GM23248 (cell line): ENCODE measurements around the gene ACO2. TPM values are rescaled to one million over a fixed set of nuclear protein-coding genes. Genes with fewer than 3 reads are reported as not detected.
"Not testable (repeated sequence)": the region's sequence is repeated elsewhere in the genome, so short reads cannot be mapped to it uniquely, and the experiment has no call there.

ENCODE experiments used
- DNase-seq: peaks from one replicate; pipeline ENCODE4 v3.0.0-alpha.2; 2015
- H2AFZ ChIP-seq: fragments of 200-600 bp; sonication (generic); 2 replicates; pipeline ENCODE4 v1.6.1; 2016; ENCODE audit warnings: antibody characterized with exemption
- H3F3A ChIP-seq: fragments of 200-600 bp; sonication (generic); 2 replicates; pipeline ENCODE4 v1.6.1; 2016; ENCODE audit warnings: mild to moderate bottlenecking, antibody characterized with exemption, mixed run types; ENCODE audit not compliant: insufficient read depth
- H3K27ac ChIP-seq: fragments of 200-600 bp; sonication (generic); 2 replicates; pipeline ENCODE4 v1.5.1; 2016; ENCODE audit warnings: mild to moderate bottlenecking
- H3K27me3 ChIP-seq: fragments of 200-600 bp; sonication (generic); replicated peaks from 2 replicates; pipeline ENCODE4 v1.6.1; 2016; ENCODE audit warnings: mild to moderate bottlenecking; ENCODE audit not compliant: insufficient read depth
- H3K36me3 ChIP-seq: fragments of 200-600 bp; sonication (generic); 2 replicates; pipeline ENCODE4 v1.6.1; 2016; ENCODE audit warnings: low read depth, mild to moderate bottlenecking
- H3K4me1 ChIP-seq: fragments of 200-600 bp; sonication (generic); 2 replicates; pipeline ENCODE4 v1.6.1; 2016; ENCODE audit warnings: mild to moderate bottlenecking; ENCODE audit not compliant: insufficient read depth
- H3K4me2 ChIP-seq: fragments of 200-600 bp; sonication (generic); one replicate; pipeline ENCODE4 v1.6.1; 2016; ENCODE audit warnings: mild to moderate bottlenecking; ENCODE audit not compliant: unreplicated experiment
- H3K4me3 ChIP-seq: fragments of 200-600 bp; sonication (generic); 2 replicates; pipeline ENCODE4 v1.5.1; 2016; ENCODE audit warnings: mild to moderate bottlenecking
- H3K79me2 ChIP-seq: fragments of 200-600 bp; sonication (generic); 2 replicates; pipeline ENCODE4 v1.6.1; 2016; ENCODE audit warnings: mild to moderate bottlenecking; ENCODE audit not compliant: insufficient read depth
- H3K9ac ChIP-seq: fragments of 200-600 bp; sonication (generic); 2 replicates; pipeline ENCODE4 v1.6.1; 2016; ENCODE audit warnings: mild to moderate bottlenecking
- H3K9me2 ChIP-seq: fragments of 200-600 bp; sonication (generic); 2 replicates; pipeline ENCODE4 v1.6.1; 2016; ENCODE audit warnings: mixed run types, mild to moderate bottlenecking, moderate library complexity; ENCODE audit not compliant: insufficient read depth
- H3K9me3 ChIP-seq: fragments of 200-600 bp; sonication (generic); one replicate; pipeline ENCODE4 v1.6.1; 2017; ENCODE audit warnings: low read depth
- H4K20me1 ChIP-seq: fragments of 200-600 bp; sonication (generic); 2 replicates; pipeline ENCODE4 v1.6.0; 2016; ENCODE audit not compliant: insufficient read depth
- EZH2 ChIP-seq: fragments of 200-600 bp; sonication (generic); IDR thresholded peaks from 2 replicates; pipeline ENCODE4 v1.6.1; 2018; ENCODE audit warnings: antibody characterized with exemption, mild to moderate bottlenecking; ENCODE audit not compliant: insufficient read depth, poor library complexity, severe bottlenecking
- EZH2phosphoT487 ChIP-seq: fragments of 200-600 bp; sonication (generic); IDR thresholded peaks from 2 replicates; pipeline ENCODE4 v1.6.1; 2018; ENCODE audit warnings: antibody characterized with exemption, moderate library complexity, mild to moderate bottlenecking, low read depth; ENCODE audit not compliant: insufficient read depth
- WGBS, 2 experiments: methylation state at CpG; one replicate each; pipeline ENCODE4 v1.1.6; 2015 to 2017; ENCODE audit warnings: low lambda C conversion rate in 2 of 2, low coverage in 1 of 2; ENCODE audit errors: missing lambda C conversion rate in 2 of 2; 5-methylcytosine and 5-hydroxymethylcytosine counted together
- in situ Hi-C: fragments of 300-500 bp; cut with MboI; formaldehyde crosslinking; loops from 2 replicates; pipeline ENCODE4 v1.15.0; 2020
- polyA plus RNA-seq: library from polyadenylated mRNA; unstranded; fragments of >200 nt; fragmentation: Nextera tagmentation; extraction: Ambion mirVana; gene quantifications from 2 replicates; pipeline ENCODE4 v1.2.1, GENCODE V29; 2016
- total RNA-seq: library from RNA; depleted of rRNA; stranded (reverse); fragments of >200 nt; shearing (Covaris generic); gene quantifications from 2 replicates; pipeline ENCODE4 v1.2.3, GENCODE V29; 2014

The ACO2 gene
- total and polyA plus RNA-seq, 2 experiments from 2014 or later, result 41.5 to 68.7 TPM

GRCh38 chr22:41570221-41570620 lies 101.3 kb downstream of the ACO2 start:
- TF ChIP-seq EZH2phosphoT487 (no peak), EZH2 (no peak)
- in situ Hi-C loops, result no loop called here
- no peak overlapping the region for H3K4me3 ChIP-seq
- H3K27ac ChIP-seq, result no peak overlapping the region
- H3K9me3 ChIP-seq, result no peaks in the 10 kb centered on the region
- no peaks in the 10 kb centered on the region for H4K20me1 ChIP-seq
- no peak overlapping the region for H2AFZ ChIP-seq
- no peaks in the 10 kb centered on the region for H3K27me3 ChIP-seq
- H3K79me2 ChIP-seq, result no peaks in the 10 kb centered on the region
- WGBS, 2 experiments, result 67 to 68% methylated on average over 3 of the region's 3 CpGs
- no peak overlapping the region for H3K9ac ChIP-seq
- no peak for DNase-seq
- H3K4me1 ChIP-seq, result 0 out of 2 replicates have a peak, but pooled peaks cover 3% of the 10 kb centered on the region
- H3K9me2 ChIP-seq, result no peaks in the 10 kb centered on the region
- H3F3A ChIP-seq, result peaks cover 2% of the 10 kb centered on the region; the same call in 1 of the 2 replicates
- H3K36me3 ChIP-seq, result no peaks in the 10 kb centered on the region
- no peak overlapping the region for H3K4me2 ChIP-seq

- no peak overlapping the region for H3K9ac ChIP-seq
- in situ Hi-C loops, result no loop called here
- no peaks in the 10 kb centered on the region for H3F3A ChIP-seq
- H3K27ac ChIP-seq, result no peak overlapping the region
- no peaks in the 10 kb centered on the region for H4K20me1 ChIP-seq
- no peaks in the 10 kb centered on the region for H3K9me2 ChIP-seq
- no peak overlapping the region for H2AFZ ChIP-seq
- no peaks in the 10 kb centered on the region for H3K27me3 ChIP-seq
- no peaks in the 10 kb centered on the region for H3K9me3 ChIP-seq
- no peaks in the 10 kb centered on the region for H3K79me2 ChIP-seq
- H3K4me2 ChIP-seq, result no peak overlapping the region
- no peak for DNase-seq
- 93 to 96% methylated on average over 5 to 14 of the region's 14 CpGs for WGBS, 2 experiments
- no peak overlapping the region for H3K4me3 ChIP-seq
- H3K4me1 ChIP-seq, result no peaks in the 10 kb centered on the region
- TF ChIP-seq EZH2phosphoT487, result no peak
- TF ChIP-seq EZH2, result no peak
- no peaks in the 10 kb centered on the region for H3K36me3 ChIP-seq
These were observed 102.9 kb downstream of the ACO2 start for GRCh38 chr22:41571786-41572185.

- H3K4me1 ChIP-seq, H3K79me2 ChIP-seq, H3K9me3 ChIP-seq, H3K4me3 ChIP-seq, in situ Hi-C loops, H3K4me2 ChIP-seq, H3F3A ChIP-seq, H3K27ac ChIP-seq, H3K36me3 ChIP-seq, DNase-seq, H3K27me3 ChIP-seq, H3K9me2 ChIP-seq, H3K9ac ChIP-seq, H4K20me1 ChIP-seq, H2AFZ ChIP-seq: not testable (repeated sequence)
- 91 to 96% methylated on average over 3 of the region's 3 CpGs for WGBS, 2 experiments
These were observed 103.4 kb downstream of the ACO2 start for GRCh38 chr22:41572305-41572704.

GRCh38 chr22:41573677-41574076 lies 104.8 kb downstream of the ACO2 start:
- H3K9me3 ChIP-seq, result no peaks in the 10 kb centered on the region
- H4K20me1 ChIP-seq, result no peaks in the 10 kb centered on the region
- H3K27me3 ChIP-seq, result no peaks in the 10 kb centered on the region
- no peak for DNase-seq
- no peaks in the 10 kb centered on the region for H3K9me2 ChIP-seq
- no peaks in the 10 kb centered on the region; the same call in 1 of the 2 replicates for H3K36me3 ChIP-seq
- H3K4me3 ChIP-seq, result no peak overlapping the region
- no peaks in the 10 kb centered on the region for H3F3A ChIP-seq
- H3K9ac ChIP-seq, result no peak overlapping the region
- in situ Hi-C loops, result no loop called here
- H2AFZ ChIP-seq, result no peak overlapping the region
- H3K4me1 ChIP-seq, result no peaks in the 10 kb centered on the region
- no peak overlapping the region for H3K4me2 ChIP-seq
- no peaks in the 10 kb centered on the region for H3K79me2 ChIP-seq
- 85% methylated on average over 11 of the region's 11 CpGs for WGBS, 2 experiments
- H3K27ac ChIP-seq, result no peak overlapping the region
- TF ChIP-seq EZH2 (no peak), EZH2phosphoT487 (no peak)

DNA sequence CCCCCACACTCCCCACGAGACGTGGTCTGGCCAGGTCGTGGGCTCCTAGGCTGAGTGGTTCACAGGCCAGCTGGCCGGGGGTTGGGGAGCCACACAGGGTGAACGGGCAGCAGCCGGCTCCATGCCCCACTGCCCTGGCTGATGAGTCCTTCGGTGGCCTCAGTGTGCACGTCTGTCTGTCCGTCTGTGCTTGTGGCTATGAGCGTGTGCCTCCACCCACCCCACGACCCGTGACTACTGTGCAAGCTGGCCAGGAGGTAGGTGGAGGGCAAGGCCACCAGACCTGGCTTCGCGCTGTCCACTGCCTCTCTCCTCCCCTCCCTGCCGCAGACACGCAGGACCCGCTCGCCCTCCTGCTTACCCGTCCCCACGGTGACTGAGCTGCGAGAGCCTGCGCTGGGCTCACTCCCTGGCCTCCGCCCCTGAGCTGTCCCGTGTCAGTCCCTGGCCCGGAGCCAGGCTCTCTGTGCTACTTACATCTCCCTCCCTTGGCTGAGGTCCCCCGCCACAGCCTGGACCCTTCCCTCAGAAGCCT lies 106.0 kb downstream of the ACO2 start:
- no peaks in the 10 kb centered on the region for H4K20me1 ChIP-seq
- H3K4me3 ChIP-seq, result no peak overlapping the region
- H3K4me1 ChIP-seq, result no peaks in the 10 kb centered on the region
- in situ Hi-C loops, result no loop called here
- 68 to 69% methylated on average over 24 to 25 of the region's 26 CpGs for WGBS, 2 experiments
- no peak overlapping the region for H3K9ac ChIP-seq
- no peaks in the 10 kb centered on the region for H3K79me2 ChIP-seq
- TF ChIP-seq EZH2 (no peak), EZH2phosphoT487 (no peak)
- no peaks in the 10 kb centered on the region for H3K9me3 ChIP-seq
- peak; percentile 35 for DNase-seq
- no peak overlapping the region for H2AFZ ChIP-seq
- H3K27me3 ChIP-seq, result no peaks in the 10 kb centered on the region
- no peaks in the 10 kb centered on the region for H3K9me2 ChIP-seq
- H3F3A ChIP-seq, result no peaks in the 10 kb centered on the region
- no peak overlapping the region for H3K27ac ChIP-seq
- no peaks in the 10 kb centered on the region; the same call in 1 of the 2 replicates for H3K36me3 ChIP-seq
- no peak overlapping the region for H3K4me2 ChIP-seq
